Activated naive CD4-positive, alpha-beta T cell treated with anti-CD3 and anti-CD28 coated beads, Interleukin-2, amount 50 U/mL, for 24 hours (primary cell): ENCODE data around the gene PEX6.
A peak's percentile ranks its signal among the peaks of the same experiment; 100 is the strongest.

ENCODE experiments used
- H3K27ac Mint-ChIP-seq: one replicate; pipeline ENCODE4 v1.8.0; 2021; ENCODE audit warnings: mild to moderate bottlenecking, mixed read lengths
- H3K27me3 Mint-ChIP-seq: one replicate; pipeline ENCODE4 v1.8.0; 2021; ENCODE audit warnings: mixed read lengths
- H3K36me3 Mint-ChIP-seq: one replicate; pipeline ENCODE4 v1.8.0; 2021; ENCODE audit warnings: mixed read lengths
- H3K4me1 Mint-ChIP-seq: one replicate; pipeline ENCODE4 v1.8.0; 2021; ENCODE audit warnings: mixed read lengths
- H3K4me3 Mint-ChIP-seq: one replicate; pipeline ENCODE4 v1.8.0; 2021; ENCODE audit warnings: mild to moderate bottlenecking, mixed read lengths
- H3K9me3 Mint-ChIP-seq: one replicate; pipeline ENCODE4 v1.8.0; 2021; ENCODE audit warnings: mixed read lengths

Gene PEX6

DNA sequence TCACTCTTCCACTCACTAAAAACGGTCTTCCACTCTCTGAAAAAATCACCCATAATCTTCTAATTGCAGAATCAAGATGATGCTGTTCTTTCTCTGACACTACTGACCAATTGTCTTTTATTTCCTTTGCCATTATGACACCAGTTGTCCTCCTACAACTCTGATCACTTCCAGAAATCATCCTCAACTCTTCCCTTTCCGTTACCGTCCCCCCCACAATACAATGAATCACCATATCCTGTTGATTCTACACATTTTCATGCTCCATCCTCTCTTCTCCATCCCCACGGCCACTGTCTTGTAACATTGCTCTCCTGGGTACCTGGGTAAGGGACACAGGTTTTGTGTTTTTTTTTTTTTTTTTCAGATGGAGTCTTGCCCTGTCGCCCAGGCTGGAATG is 2.9 kb upstream of the PEX6 start:
- Mint-ChIP-seq H3K36me3 (peaks cover 1% of the 10 kb centered on the region), H3K4me3 (no peak overlapping the region), H3K27ac (peak overlapping the region; percentile 90), H3K27me3 (no peaks in the 10 kb centered on the region), H3K4me1 (peaks cover 61% of the 10 kb centered on the region), H3K9me3 (no peaks in the 10 kb centered on the region)

DNA sequence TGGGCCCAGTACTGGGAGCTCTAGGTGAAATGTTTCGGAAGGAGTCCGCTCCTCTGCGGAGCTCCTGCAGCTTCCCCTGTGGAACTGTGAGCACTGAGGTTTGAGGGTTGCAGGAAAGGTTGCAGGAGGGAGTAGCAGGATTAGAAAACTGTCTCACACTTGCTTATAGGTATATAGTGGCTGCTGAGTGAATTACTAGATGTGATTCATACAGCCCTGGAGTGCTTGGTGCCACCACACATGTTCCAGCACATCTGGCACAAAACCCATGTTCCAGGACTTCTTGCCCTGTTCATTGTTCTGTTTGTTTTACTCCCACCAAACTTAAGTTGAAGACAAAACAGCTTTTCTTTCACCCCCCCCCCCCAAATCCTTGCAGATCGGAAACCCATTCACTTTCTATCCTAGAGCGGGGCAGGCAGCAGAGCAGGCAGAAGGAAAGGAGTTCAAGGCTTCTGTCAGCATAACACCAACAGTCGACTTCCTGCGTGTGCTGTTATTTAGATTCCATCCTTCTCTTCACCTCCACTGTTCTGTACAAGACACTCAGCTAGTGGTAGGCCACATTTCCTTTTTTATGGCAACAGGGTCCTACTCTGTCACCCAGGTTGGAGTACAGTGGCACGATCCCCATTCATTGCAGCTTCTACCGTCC is 669 bp upstream of the PEX6 start:
- H3K27me3 Mint-ChIP-seq = no peaks in the 10 kb centered on the region
- H3K4me3 Mint-ChIP-seq = peak overlapping the region; percentile 93
- no peaks in the 10 kb centered on the region for H3K9me3 Mint-ChIP-seq
- H3K27ac Mint-ChIP-seq = peak overlapping the region; percentile 96
- peaks cover 3% of the 10 kb centered on the region for H3K36me3 Mint-ChIP-seq
- H3K4me1 Mint-ChIP-seq = peaks cover 59% of the 10 kb centered on the region

DNA sequence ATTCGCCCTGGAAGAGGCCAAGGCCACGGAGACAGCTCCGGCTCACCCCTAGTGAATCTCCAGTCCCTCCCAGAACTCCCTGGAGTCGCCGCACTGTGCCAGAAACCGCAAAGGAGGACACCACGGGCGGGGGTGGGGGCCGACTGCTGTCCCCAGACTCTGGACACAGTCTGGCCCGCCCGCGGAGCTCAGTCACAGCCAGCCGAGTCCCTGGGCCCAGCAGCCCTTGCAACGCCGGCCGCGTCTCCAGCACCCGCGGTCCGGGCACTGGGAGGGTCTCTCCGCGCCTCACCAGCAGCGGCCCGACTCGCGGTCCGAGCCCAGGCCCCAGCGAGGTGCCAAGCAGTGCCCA is 518 bp downstream of the PEX6 start:
- peak overlapping the region; percentile 82 for H3K27ac Mint-ChIP-seq
- H3K4me3 Mint-ChIP-seq = peak overlapping the region; percentile 90
- H3K27me3 Mint-ChIP-seq = no peaks in the 10 kb centered on the region
- no peaks in the 10 kb centered on the region for H3K9me3 Mint-ChIP-seq
- H3K36me3 Mint-ChIP-seq = peaks cover 3% of the 10 kb centered on the region
- peaks cover 57% of the 10 kb centered on the region for H3K4me1 Mint-ChIP-seq

DNA sequence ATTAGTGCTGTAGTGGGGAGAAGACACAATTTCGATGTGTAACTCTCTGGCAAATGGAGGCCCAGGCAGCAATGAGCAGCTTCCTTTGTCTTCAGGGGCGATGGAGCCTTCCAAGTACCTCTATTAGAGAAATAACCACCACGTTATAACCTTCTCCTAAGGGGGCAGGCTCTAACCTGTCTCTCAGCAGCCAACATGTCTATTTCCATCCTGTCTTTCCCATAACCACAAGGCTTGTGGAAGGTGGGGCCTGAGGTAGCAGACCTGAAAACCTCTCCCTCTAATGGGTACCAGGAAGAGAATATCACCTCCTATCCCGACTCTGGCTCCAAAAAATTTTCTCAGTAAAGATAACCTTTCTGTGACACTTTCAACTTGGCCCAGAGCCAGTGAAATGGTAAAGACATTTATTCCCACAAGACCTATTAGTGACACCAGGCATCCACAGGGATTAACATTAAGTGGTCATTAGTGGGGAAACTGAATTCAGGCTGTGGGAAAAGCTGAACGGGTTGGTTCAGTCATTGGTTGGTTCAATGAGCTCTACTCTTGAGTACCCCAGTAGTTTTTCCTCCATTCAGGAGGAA is 4.0 kb downstream of the PEX6 start:
- H3K36me3 Mint-ChIP-seq = peaks cover 3% of the 10 kb centered on the region
- H3K27me3 Mint-ChIP-seq = no peaks in the 10 kb centered on the region
- no peak overlapping the region for H3K4me3 Mint-ChIP-seq
- H3K9me3 Mint-ChIP-seq = no peaks in the 10 kb centered on the region
- H3K4me1 Mint-ChIP-seq = peaks cover 55% of the 10 kb centered on the region
- H3K27ac Mint-ChIP-seq = peak overlapping the region; percentile 46

DNA sequence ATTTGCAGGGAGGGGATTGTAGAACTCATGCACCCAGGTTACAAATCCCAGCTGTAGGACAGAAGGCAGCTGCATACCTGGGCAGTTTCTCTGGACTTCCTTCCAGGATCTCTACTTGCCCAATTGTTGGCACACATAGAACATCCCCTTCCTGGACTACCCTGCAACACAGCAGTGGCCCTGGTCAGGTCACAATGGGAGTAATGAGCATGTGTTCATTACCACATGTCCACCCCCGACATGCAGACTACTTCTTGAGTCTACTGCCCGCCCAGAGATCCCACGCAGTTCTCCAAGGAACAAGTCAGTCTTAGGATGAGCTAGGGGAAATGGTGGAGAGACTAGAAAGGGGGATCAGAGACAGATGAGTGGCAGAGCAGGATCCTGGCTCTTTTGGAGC is 5.1 kb downstream of the PEX6 start:
- Mint-ChIP-seq H3K36me3 (peaks cover 3% of the 10 kb centered on the region), H3K27ac (peak overlapping the region; percentile 51), H3K9me3 (no peaks in the 10 kb centered on the region), H3K4me3 (no peak overlapping the region), H3K27me3 (no peaks in the 10 kb centered on the region), H3K4me1 (peaks cover 46% of the 10 kb centered on the region)

DNA sequence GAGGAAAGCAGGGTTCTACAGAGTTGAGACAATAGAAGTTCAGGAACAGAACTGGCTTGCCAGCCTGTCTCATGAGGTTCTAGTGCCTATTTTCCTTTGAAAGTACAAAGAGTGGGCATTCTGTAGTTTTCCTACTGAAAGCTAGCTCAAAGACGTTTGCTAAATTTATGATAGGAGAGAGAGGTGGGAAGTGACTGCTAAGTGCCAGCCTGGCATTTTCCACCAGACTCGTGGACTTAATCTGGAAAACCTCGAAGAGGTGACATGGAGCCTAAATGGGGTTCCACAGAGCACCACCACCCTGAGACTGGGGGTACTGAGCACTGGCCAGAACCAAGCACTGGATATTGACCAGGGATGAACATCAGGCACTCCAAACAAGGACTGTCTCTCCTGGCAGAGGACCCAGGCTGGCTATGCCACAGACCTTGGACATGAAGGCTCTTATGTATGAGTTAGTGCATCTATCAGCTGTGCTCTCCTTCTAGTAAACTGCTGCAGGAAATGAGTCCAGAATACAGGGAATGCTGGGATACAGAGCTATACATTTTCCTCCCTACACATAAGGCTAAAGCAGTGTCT is 7.1 kb downstream of the PEX6 start:
- Mint-ChIP-seq H3K36me3 (peaks cover 1% of the 10 kb centered on the region), H3K27me3 (no peaks in the 10 kb centered on the region), H3K9me3 (no peaks in the 10 kb centered on the region), H3K4me1 (peaks cover 35% of the 10 kb centered on the region), H3K27ac (no peak overlapping the region), H3K4me3 (no peak overlapping the region)

DNA sequence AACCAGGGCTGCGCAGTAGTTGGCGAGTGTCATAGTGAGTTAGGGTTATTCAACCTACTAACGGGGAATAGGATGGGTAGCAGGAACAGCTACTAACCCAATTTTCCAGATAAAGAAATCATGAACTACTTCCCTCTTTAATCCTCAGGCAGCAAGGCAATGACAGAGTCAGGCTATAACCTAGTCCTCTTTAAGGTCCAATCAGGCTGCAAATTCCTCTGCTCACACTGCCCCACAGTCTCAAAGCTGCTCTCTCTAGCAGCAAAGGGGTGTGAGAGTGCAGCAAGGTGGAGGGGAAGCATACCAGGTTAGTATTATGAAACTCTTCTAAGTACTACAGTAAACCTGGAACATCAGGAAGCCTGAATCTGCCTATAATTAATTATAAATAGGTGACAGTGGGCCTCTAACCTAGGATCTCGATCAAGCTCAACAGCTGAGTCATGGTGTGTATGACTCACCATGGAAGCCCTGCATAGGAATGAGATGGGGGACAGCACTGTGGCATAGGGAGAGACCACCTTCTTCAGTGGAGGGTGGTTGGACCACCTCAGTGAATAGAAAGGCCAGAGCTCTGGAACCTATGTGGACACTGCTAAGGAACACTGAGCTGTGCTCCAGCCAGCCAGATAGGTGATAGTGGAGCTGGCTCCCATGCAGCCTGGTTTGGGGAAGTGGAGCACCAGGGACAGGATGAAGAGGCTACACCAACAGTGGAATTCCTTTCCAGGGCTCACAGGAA is 7.9 kb downstream of the PEX6 start:
- H3K4me1 Mint-ChIP-seq = peaks cover 28% of the 10 kb centered on the region
- H3K36me3 Mint-ChIP-seq = no peaks in the 10 kb centered on the region
- H3K4me3 Mint-ChIP-seq = no peak overlapping the region
- no peaks in the 10 kb centered on the region for H3K27me3 Mint-ChIP-seq
- no peak overlapping the region for H3K27ac Mint-ChIP-seq
- H3K9me3 Mint-ChIP-seq = no peaks in the 10 kb centered on the region

DNA sequence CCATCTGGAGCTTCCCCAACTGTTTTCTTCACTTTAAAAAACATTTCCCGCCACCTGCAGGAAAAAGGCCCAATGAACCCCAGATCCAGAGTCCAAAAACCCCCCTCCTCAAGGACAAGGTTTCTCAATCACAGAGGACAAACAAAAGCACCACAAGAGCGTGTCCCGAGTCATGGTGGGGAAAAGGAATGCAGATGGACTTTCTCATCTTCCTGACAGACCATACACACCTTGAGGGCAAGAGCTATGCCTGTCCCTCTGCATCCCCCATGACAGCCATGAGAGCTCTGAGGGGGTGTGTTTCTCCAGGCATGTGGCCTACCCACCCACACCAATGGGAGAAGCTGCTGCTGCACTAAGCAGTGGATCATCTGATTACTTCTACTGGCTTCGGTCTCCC is 9.0 kb downstream of the PEX6 start:
- no peaks in the 10 kb centered on the region for H3K27me3 Mint-ChIP-seq
- no peak overlapping the region for H3K27ac Mint-ChIP-seq
- H3K4me1 Mint-ChIP-seq = peaks cover 20% of the 10 kb centered on the region
- H3K9me3 Mint-ChIP-seq = no peaks in the 10 kb centered on the region
- peaks cover 4% of the 10 kb centered on the region for H3K36me3 Mint-ChIP-seq
- no peak overlapping the region for H3K4me3 Mint-ChIP-seq

DNA sequence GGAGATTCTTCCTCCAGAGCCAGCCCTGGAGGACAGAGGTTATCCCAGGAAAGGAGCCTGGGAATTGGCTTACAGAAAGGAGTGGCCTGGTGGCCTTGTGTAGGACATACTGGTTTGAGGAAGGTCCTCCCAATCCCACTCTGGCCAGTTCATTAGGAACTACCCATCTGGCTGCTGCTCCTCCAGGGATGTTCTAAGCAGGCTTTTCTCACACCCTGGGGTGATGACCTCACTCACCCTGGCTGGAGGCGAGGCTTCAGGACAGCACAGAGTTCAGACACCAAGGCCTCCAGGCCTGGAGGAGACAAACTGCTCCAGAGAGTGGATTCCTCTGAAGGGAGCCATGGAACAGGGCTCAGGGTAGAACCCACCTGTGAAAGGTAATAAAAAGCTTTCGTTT is 9.6 kb downstream of the PEX6 start:
- no peaks in the 10 kb centered on the region for H3K27me3 Mint-ChIP-seq
- H3K4me3 Mint-ChIP-seq = no peak overlapping the region
- peaks cover 15% of the 10 kb centered on the region for H3K4me1 Mint-ChIP-seq
- H3K36me3 Mint-ChIP-seq = peaks cover 8% of the 10 kb centered on the region
- no peaks in the 10 kb centered on the region for H3K9me3 Mint-ChIP-seq
- no peak overlapping the region for H3K27ac Mint-ChIP-seq

DNA sequence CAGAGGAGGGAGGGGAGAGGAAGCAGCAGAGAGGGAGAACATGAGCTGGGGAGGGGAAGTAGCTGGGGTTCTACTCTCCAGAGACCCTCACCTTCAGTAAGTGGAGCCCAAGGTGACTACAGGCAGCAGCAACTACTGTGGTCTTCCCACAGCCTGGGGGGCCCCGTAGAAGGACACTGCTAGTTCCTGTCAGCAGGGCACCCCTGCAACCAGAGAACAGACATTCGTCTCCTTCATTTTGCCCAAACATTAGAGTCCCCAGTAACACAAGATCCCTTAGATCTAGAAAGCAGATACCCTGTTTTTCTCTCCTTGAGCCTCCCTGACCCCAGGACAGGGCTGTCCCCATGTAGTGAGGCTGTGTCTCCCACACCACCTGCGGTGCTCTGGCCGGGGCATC is 10.2 kb downstream of the PEX6 start:
- Mint-ChIP-seq H3K27ac (no peak overlapping the region), H3K4me1 (peaks cover 12% of the 10 kb centered on the region), H3K27me3 (no peaks in the 10 kb centered on the region), H3K9me3 (no peaks in the 10 kb centered on the region), H3K4me3 (no peak overlapping the region), H3K36me3 (peaks cover 8% of the 10 kb centered on the region)

DNA sequence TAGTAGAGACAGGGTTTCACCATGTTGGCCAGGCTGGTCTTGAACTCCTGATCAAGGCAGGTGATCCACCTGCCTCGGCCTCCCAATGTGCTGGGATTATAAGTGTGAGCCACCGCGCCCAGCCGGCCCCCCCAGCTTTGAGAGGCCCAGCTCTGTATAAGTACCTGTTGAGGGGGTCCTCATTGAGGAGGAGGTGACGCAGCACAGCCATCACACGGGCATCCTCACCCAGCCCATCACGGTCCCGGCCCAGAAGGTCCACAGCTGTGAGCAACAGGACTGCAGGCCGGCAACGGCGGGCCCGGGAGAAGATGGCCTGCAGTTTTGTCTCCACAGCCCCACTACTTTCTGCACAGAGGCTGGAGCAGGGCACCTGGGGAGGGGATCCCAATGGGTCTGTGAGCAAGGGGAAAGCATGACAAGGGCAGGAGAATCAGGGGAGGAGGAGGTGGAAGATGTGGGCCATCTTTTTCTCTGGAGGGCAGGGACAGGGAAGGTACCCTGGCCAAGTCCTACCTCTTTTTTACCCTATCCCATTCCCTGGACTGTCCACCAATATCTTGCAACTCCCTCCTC is 10.8 kb downstream of the PEX6 start:
- peaks cover 12% of the 10 kb centered on the region for H3K4me1 Mint-ChIP-seq
- peaks cover 8% of the 10 kb centered on the region for H3K36me3 Mint-ChIP-seq
- H3K27me3 Mint-ChIP-seq = no peaks in the 10 kb centered on the region
- no peak overlapping the region for H3K27ac Mint-ChIP-seq
- no peaks in the 10 kb centered on the region for H3K9me3 Mint-ChIP-seq
- no peak overlapping the region for H3K4me3 Mint-ChIP-seq

DNA sequence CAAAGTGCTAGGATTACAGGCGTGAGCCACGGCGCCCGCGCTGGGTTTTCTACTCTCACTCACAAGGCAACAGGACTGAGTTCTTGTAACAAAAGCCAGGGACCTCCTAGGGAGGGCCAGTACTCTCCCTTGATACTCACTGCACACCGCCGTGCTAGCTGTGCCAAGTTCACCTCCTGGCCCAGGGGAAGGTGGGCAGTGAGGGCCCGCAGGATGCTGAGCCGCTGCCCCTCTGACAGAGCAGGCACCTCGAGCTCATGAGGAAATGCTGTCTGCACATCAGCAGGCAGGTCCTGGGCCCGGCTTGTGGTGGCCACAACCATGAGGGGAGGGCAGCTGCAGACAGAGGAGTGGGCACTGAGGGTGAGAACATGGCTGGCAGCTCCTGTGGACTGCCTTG is 11.8 kb downstream of the PEX6 start:
- Mint-ChIP-seq H3K27me3 (no peaks in the 10 kb centered on the region), H3K27ac (no peak overlapping the region), H3K36me3 (peaks cover 8% of the 10 kb centered on the region), H3K4me1 (peaks cover 12% of the 10 kb centered on the region), H3K9me3 (no peaks in the 10 kb centered on the region), H3K4me3 (no peak overlapping the region)

DNA sequence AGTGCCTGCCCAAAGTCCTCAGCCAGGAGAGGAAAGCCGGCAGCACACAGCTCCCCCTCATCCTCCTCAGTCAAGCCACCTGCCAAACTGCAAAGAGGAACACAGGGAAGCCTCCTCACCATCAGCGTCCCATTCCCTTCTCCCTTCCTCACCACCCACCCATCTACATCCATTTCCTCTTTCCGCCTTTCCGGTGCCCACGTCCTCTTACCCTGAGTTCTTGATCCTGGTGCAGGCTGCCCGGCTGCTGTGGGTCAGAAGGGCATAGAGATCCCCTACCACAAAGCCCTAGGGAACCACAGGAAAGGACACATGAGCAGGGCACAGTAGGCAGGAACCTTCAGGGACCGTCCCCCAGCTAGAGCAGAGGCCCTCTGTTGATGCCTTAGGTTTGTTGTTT is 12.4 kb downstream of the PEX6 start:
- peaks cover 8% of the 10 kb centered on the region for H3K36me3 Mint-ChIP-seq
- H3K4me3 Mint-ChIP-seq = no peak overlapping the region
- no peak overlapping the region for H3K27ac Mint-ChIP-seq
- H3K27me3 Mint-ChIP-seq = no peaks in the 10 kb centered on the region
- no peaks in the 10 kb centered on the region for H3K9me3 Mint-ChIP-seq
- peaks cover 13% of the 10 kb centered on the region for H3K4me1 Mint-ChIP-seq

DNA sequence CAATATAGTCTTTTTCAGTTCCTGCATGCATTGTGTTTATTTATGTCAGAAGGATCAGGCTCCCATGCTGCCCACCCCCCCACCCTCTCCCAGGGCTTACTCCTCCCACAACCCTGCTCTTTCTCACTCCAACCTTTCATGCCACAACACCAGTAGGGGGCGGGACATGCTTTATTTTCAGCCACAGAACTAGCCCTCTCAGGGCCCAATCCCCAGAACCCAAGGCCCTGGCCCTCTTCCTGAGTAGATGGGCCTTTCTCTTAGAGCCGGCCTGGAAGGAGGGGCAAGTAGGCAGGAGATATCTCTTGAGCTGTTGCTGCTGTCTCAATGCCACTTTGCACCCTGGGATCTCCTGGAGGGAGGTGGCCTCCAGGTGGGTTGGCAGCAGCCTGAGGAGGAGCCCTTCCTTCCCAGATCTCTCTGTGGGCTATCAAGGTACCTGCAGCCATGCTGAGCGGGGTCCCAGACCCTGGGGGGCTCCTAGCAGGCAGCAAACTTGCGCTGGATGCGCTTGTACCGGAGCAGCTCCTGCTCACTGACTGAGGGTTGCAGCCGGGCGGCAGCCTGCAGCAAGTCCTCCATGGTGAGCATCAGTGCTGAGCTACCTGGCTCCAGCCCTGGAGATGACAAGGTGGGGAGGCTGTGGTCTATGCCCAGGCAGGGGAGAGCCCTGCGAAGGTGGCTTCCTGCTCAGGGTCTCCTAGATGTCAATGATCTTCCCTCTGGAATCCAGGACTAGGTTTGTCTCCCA is 15.0 kb downstream of the PEX6 start:
- Mint-ChIP-seq H3K27ac (no peak overlapping the region), H3K4me3 (no peak overlapping the region), H3K9me3 (no peaks in the 10 kb centered on the region), H3K36me3 (peaks cover 8% of the 10 kb centered on the region), H3K27me3 (no peaks in the 10 kb centered on the region), H3K4me1 (peaks cover 17% of the 10 kb centered on the region)

DNA sequence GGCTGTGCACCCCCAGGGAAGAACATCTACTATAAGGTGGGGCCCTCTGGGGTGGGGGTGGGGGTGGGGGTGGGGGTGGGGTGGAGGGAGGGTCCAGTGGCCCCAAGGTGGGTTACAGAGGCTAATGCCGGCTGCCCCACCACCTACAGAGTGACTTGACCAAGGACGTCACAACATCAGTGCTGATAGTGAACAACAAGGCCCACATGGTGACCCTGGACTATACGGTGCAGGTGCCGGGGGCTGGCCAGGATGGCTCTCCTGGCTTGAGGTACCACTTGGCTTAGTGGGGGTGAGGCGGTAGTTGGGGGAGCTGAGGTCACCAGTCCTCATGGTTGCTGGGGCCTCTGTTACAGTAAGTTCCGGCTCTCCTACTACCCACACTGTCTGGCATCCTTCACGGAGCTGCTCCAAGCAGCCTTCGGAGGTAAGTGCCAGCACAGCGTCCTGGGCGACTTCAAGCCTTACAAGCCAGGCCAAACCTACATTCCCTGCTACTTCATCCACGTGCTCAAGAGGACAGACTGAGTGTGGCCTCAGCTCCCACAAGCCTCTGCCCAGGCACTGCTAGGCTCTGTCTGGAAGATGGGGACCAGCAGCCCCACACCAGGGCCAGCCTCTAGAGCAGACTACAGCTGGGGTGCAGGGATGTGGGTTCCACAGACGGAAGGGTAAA is 15.7 kb downstream of the PEX6 start:
- Mint-ChIP-seq H3K4me1 (peaks cover 17% of the 10 kb centered on the region), H3K36me3 (peaks cover 8% of the 10 kb centered on the region), H3K27ac (no peak overlapping the region), H3K27me3 (no peaks in the 10 kb centered on the region), H3K9me3 (no peaks in the 10 kb centered on the region), H3K4me3 (no peak overlapping the region)
